OCI-LY3 (cell line): Measurements from ENCODE around the gene NUPR1.

ENCODE experiments used
- H2AFZ ChIP-seq: fragments of 200-600, 300-600 bp; shearing (Covaris generic); 2 replicates; pipeline ENCODE4 v1.6.0; 2014; ENCODE audit warnings: antibody characterized with exemption, low read depth, low read length
- H3K27ac ChIP-seq: fragments of 200-600, 300-600 bp; sonication (generic); 2 replicates; pipeline ENCODE4 v1.5.1; 2014; ENCODE audit warnings: mild to moderate bottlenecking, low read length, moderate library complexity, mixed read lengths
- H3K27me3 ChIP-seq: fragments of 200-600, 300-600 bp; sonication (generic); 2 replicates; pipeline ENCODE4 v1.6.1; 2014; ENCODE audit warnings: low read depth, low read length, mixed read lengths
- H3K36me3 ChIP-seq: fragments of 200-600, 300-600 bp; sonication (generic); replicated peaks from 2 replicates; pipeline ENCODE3; 2014; ENCODE audit warnings: low read depth, low read length, mixed read lengths
- H3K4me1 ChIP-seq: fragments of 300-600, 200-600 bp; sonication (generic); 2 replicates; pipeline ENCODE4 v1.6.1; 2014; ENCODE audit warnings: low read length, mixed read lengths
- H3K4me2 ChIP-seq: fragments of 200-600, 300-600 bp; sonication (generic); 2 replicates; pipeline ENCODE4 v1.6.1; 2014; ENCODE audit warnings: low read length, mixed read lengths
- H3K4me3 ChIP-seq: fragments of 300-600, 200-600 bp; sonication (generic); 2 replicates; pipeline ENCODE4 v1.5.1; 2014; ENCODE audit warnings: antibody characterized with exemption, mild to moderate bottlenecking, low read length, moderate library complexity
- H3K79me2 ChIP-seq: fragments of 300-600, 200-600 bp; shearing (Covaris generic); 2 replicates; pipeline ENCODE4 v1.6.1; 2014; ENCODE audit warnings: mild to moderate bottlenecking, low read length, mixed read lengths
- H3K9ac ChIP-seq: fragments of 300-600, 200-600 bp; shearing (Covaris generic); 2 replicates; pipeline ENCODE4 v1.6.0; 2014; ENCODE audit warnings: mild to moderate bottlenecking, low read length, moderate library complexity
- H3K9me3 ChIP-seq: fragments of 200-600, 300-600 bp; shearing (Covaris generic); 2 replicates; pipeline ENCODE4 v1.6.1; 2014; ENCODE audit warnings: low read length, mixed read lengths; ENCODE audit not compliant: insufficient read depth
- H4K20me1 ChIP-seq: fragments of 200-600, 300-600 bp; sonication (generic); 2 replicates; pipeline ENCODE4 v1.6.1; 2016; ENCODE audit warnings: low read length, mixed read lengths; ENCODE audit not compliant: insufficient read depth
- EZH2phosphoT487 ChIP-seq: fragments of 200-600 bp; shearing (Covaris generic); IDR thresholded peaks from 2 replicates; pipeline ENCODE4 v1.6.1; 2018; ENCODE audit warnings: antibody characterized with exemption, mixed run types, low read depth
- TF ChIP-seq, protein P1 (sequence below): fragments of 200-600, 300-600 bp; sonication (generic); IDR thresholded peaks from 2 replicates; pipeline ENCODE4 v1.5.1; 2014; ENCODE audit warnings: antibody characterized with exemption, low read length, low read depth

The NUPR1 gene

DNA sequence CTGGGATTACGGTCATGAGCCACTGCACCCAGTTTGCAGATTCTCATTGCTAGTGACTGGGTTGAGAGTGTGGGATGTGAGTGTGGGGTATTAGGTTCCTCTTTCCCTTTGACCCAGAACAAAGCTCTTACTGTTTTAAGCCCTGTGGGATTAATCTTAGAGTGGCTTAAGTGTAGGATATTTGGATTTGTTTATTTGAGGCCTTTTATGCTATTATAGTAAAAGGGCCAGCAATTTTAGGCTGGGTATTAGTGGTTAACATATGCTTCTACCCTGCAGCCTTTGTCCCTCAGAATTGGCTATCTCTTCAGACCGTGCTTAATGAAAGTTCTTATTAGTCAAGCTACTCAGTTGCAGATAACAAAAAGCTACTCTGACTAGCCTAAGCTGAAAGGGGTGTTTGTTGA lies 18.1 kb upstream of the NUPR1 start:
- no peak overlapping the region for H3K9ac ChIP-seq
- no peaks in the 10 kb centered on the region for H3K27me3 ChIP-seq

DNA sequence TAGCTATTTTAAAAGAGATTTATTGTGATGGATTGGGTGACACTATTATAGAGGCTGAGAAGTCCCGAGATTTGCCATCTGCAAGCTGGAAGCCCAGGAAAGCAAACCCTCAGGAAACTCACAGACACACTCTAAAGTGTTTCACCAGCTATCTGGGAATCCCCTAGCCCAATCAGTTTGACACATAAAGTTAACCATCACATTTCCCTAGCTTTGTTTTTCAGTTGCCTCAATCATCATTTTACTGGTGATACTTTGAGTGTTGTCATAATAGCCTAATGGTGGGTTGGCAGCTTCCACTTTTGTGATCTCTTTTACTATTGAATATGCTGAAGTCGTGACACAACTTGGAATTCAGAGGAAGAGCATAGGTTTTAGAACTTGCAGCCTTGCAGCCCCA lies 16.8 kb upstream of the NUPR1 start:
- H3K4me2 ChIP-seq = no peak overlapping the region
- no peak overlapping the region for H3K27ac ChIP-seq
- no peak for TF ChIP-seq EZH2phosphoT487
- TF ChIP-seq, protein P1, sequence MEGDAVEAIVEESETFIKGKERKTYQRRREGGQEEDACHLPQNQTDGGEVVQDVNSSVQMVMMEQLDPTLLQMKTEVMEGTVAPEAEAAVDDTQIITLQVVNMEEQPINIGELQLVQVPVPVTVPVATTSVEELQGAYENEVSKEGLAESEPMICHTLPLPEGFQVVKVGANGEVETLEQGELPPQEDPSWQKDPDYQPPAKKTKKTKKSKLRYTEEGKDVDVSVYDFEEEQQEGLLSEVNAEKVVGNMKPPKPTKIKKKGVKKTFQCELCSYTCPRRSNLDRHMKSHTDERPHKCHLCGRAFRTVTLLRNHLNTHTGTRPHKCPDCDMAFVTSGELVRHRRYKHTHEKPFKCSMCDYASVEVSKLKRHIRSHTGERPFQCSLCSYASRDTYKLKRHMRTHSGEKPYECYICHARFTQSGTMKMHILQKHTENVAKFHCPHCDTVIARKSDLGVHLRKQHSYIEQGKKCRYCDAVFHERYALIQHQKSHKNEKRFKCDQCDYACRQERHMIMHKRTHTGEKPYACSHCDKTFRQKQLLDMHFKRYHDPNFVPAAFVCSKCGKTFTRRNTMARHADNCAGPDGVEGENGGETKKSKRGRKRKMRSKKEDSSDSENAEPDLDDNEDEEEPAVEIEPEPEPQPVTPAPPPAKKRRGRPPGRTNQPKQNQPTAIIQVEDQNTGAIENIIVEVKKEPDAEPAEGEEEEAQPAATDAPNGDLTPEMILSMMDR = no peak
- no peak overlapping the region for H3K9ac ChIP-seq
- H3K79me2 ChIP-seq = peaks cover 21% of the 10 kb centered on the region
- peaks cover 28% of the 10 kb centered on the region for H3K4me1 ChIP-seq
- H4K20me1 ChIP-seq = no peaks in the 10 kb centered on the region
- H3K27me3 ChIP-seq = no peaks in the 10 kb centered on the region
- H3K4me3 ChIP-seq = no peak overlapping the region
- H3K9me3 ChIP-seq = no peaks in the 10 kb centered on the region
- no peak overlapping the region for H2AFZ ChIP-seq
- H3K36me3 ChIP-seq = peaks cover 26% of the 10 kb centered on the region

More for the DNA sequence above, 18.1 kb upstream of the NUPR1 start:
- H3K27ac ChIP-seq = no peak overlapping the region
- no peaks in the 10 kb centered on the region for H3K9me3 ChIP-seq
- H3K4me3 ChIP-seq = no peak overlapping the region
- H3K4me1 ChIP-seq = peaks cover 28% of the 10 kb centered on the region
- no peak overlapping the region for H2AFZ ChIP-seq
- H3K4me2 ChIP-seq = no peak overlapping the region
- peaks cover 21% of the 10 kb centered on the region for H3K79me2 ChIP-seq
- H3K36me3 ChIP-seq = peaks cover 26% of the 10 kb centered on the region
- no peak for TF ChIP-seq EZH2phosphoT487
- TF ChIP-seq, protein P1 = no peak
- no peaks in the 10 kb centered on the region for H4K20me1 ChIP-seq

DNA sequence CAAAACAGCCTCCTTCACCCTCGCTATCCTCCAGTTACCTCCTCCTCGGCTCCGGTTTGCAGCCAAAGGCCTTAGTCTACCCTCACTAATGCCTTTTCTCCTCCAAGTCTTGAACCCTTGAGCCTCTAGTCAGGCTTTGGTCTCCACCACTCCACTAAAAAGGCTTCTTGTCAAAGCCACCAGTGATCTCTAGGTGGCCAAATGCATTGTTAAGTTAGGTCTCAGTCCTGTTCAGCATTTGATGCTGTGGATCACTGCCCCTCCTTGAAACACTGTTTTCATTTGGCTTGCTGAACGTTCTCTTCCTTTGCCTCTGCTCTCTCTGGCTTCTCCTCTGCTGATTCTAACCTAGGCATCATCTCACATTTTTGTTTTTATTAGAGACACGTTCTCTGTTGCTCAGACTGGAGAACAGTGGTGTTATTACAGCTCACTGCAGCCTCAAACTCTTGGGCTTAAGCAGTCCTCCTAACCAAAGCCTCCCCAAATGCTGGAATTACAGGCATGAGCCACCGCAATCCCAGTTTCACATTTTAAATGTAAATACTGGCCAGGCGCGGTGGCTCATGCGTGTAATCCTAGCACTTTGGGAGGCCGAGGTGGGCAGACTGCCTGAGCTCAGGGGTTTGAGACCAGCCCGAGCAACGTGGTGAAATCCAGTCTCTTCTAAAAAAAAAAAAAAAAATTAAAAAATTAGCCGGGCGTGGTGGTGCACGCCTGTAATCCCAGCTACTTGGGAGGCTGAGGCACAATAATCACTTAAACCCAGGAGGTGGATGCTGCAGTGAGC lies 16.1 kb upstream of the NUPR1 start:
- TF ChIP-seq, protein P1 = no peak
- no peak for TF ChIP-seq EZH2phosphoT487
- H3K36me3 ChIP-seq = peaks cover 25% of the 10 kb centered on the region
- peak overlapping the region; percentile 74 for H3K4me2 ChIP-seq
- 0 out of 2 replicates have a peak overlapping the region, but pooled peaks have one; percentile 25 for H2AFZ ChIP-seq
- no peak overlapping the region for H3K27ac ChIP-seq
- peak overlapping the region; percentile 42 for H3K9ac ChIP-seq
- H4K20me1 ChIP-seq = no peaks in the 10 kb centered on the region
- peaks cover 28% of the 10 kb centered on the region for H3K4me1 ChIP-seq
- H3K27me3 ChIP-seq = no peaks in the 10 kb centered on the region
- H3K79me2 ChIP-seq = peaks cover 21% of the 10 kb centered on the region
- H3K9me3 ChIP-seq = no peaks in the 10 kb centered on the region
- H3K4me3 ChIP-seq = peak overlapping the region; percentile 74

DNA sequence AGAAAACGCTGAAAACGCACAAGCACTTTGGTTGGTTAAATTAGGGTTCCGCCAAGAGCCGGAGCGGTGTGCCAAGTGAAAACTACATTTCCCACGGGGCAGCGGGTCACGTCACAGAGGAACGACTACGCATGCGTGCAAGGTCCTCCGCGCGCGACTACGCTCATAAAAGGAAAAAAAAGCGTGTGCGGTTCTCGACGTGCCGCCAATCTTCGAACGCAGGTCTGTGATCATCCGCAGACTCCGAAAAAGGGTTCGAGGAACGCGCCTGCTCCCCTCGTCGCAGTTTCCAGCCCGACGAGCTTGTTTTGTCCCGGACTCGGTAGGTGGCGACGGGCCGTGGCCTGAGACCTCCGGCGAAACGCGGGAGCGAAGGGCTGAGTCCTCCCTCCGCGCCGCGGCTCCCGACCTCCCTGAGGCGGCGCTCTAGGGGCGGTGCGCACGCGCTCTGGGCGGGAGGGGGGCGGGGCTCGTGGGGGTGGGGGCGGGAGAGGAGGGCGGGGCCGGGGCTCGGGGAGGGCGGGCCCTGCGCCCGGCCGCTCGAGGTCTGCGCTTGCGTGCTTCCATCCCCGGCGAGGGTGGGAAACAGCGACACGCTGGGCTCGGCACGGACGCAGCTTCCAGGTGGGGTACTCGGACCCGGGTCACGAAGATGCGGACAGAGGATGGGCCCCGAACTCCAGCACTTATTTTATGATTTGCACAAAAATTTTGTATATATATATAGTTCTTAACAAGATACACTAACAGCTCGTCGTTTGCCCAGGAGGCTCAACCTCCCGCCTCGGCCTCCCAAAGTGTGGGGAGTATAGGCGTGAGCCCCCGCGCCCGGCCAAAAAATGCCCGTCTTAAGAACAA lies 15.2 kb upstream of the NUPR1 start, which contains the start of gene SGF29:
SGF29 (plus strand) TSS at position 145 of the 858 bp plus-strand sequence. CDS start 27,150 bp downstream, outside the sequence.
- Histone ChIP-seq H3K9ac (peak within 1 kb of the TSS; percentile 78), H3K36me3 (peaks cover 18% of the 10 kb centered on the region), H4K20me1 (no peaks in the 10 kb centered on the region), H2AFZ (peak within 1 kb of the TSS; percentile 25; the same call in 1 of the 2 replicates), H3K4me3 (peak within 1 kb of the TSS; percentile 80), H3K27ac (peak within 1 kb of the TSS; percentile 84), H3K79me2 (peaks cover 21% of the 10 kb centered on the region), H3K4me1 (peaks cover 35% of the 10 kb centered on the region), H3K9me3 (no peaks in the 10 kb centered on the region), H3K27me3 (no peaks in the 10 kb centered on the region), H3K4me2 (peak within 1 kb of the TSS; percentile 74)
- TF ChIP-seq, protein P1 = peak; percentile 2; the same call in 1 of the 2 replicates
- TF ChIP-seq EZH2phosphoT487 = no peak
